Activated naive CD4-positive, alpha-beta T cell treated with anti-CD3 and anti-CD28 coated beads for 36 hours (primary cell): ENCODE data around the gene ABCB11. TPM values are rescaled to one million over a fixed set of nuclear protein-coding genes. Genes with fewer than 3 reads are reported as not detected.
"Not testable (repeated sequence)": the region's sequence is repeated elsewhere in the genome, so short reads cannot be mapped to it uniquely, and the experiment has no call there.

ENCODE experiments used
- CTCF ChIA-PET: fragments of 350-600 bp; sonication (Branson Sonifier 250); formaldehyde crosslinking; loops from one replicate; lab custom pipeline; 2021; ENCODE audit warnings: antibody characterized with exemption; lab: Charles Lee
- DNase-seq: peaks from one replicate; pipeline ENCODE4 v3.0.0-alpha.2; 2020
- H3K27ac Mint-ChIP-seq: one replicate; pipeline ENCODE4 v1.8.0; 2021; ENCODE audit warnings: mild to moderate bottlenecking, mixed read lengths
- H3K27me3 Mint-ChIP-seq: one replicate; pipeline ENCODE4 v1.8.0; 2021; ENCODE audit warnings: low read depth, mixed read lengths
- H3K36me3 Mint-ChIP-seq: one replicate; pipeline ENCODE4 v1.8.0; 2021; ENCODE audit warnings: low read depth, mixed read lengths
- H3K4me1 Mint-ChIP-seq: one replicate; pipeline ENCODE4 v1.8.0; 2021; ENCODE audit warnings: low read depth, mixed read lengths
- H3K4me3 Mint-ChIP-seq: one replicate; pipeline ENCODE4 v1.8.0; 2021; ENCODE audit warnings: mild to moderate bottlenecking, moderate library complexity, mixed read lengths
- H3K9me3 Mint-ChIP-seq: one replicate; pipeline ENCODE4 v1.8.0; 2021; ENCODE audit warnings: mixed read lengths
- intact Hi-C: fragments of 100-400 bp; cut with micrococcal nuclease; formaldehyde crosslinking; loops from one replicate; pipeline ENCODE4 v1.15.1; 2023
- total RNA-seq, 2 experiments: library from RNA; stranded (reverse); gene quantifications; one replicate each; pipeline ENCODE4 v1.2.3, GENCODE V29; 2021

Gene ABCB11
- total RNA-seq, 2 experiments from 2014 or later = not detected

- no peaks in the 10 kb centered on the region for H3K36me3 Mint-ChIP-seq
- CTCF ChIA-PET = no interaction called here
- H3K27me3 Mint-ChIP-seq = peaks cover 4% of the 10 kb centered on the region
- intact Hi-C loops = no loop called here
- no peak overlapping the region for H3K4me3 Mint-ChIP-seq
- DNase-seq = no peak
- H3K27ac Mint-ChIP-seq = no peak overlapping the region
- peaks cover 3% of the 10 kb centered on the region for H3K4me1 Mint-ChIP-seq
- no peaks in the 10 kb centered on the region for H3K9me3 Mint-ChIP-seq
Observed at GRCh38 chr2:169012812-169013627, 18.1 kb downstream of the ABCB11 start.

GRCh38 chr2:169012191-169012792, 18.8 kb downstream of the ABCB11 start:
- H3K9me3 Mint-ChIP-seq, H3K4me3 Mint-ChIP-seq, DNase-seq, H3K27ac Mint-ChIP-seq, CTCF ChIA-PET, H3K27me3 Mint-ChIP-seq, intact Hi-C loops, H3K36me3 Mint-ChIP-seq, H3K4me1 Mint-ChIP-seq: not testable (repeated sequence)

GRCh38 chr2:169011698-169012097, 19.4 kb downstream of the ABCB11 start:
- DNase-seq = no peak
- Mint-ChIP-seq H3K4me1 (peaks cover 7% of the 10 kb centered on the region), H3K27ac (no peak overlapping the region), H3K9me3 (no peaks in the 10 kb centered on the region), H3K36me3 (no peaks in the 10 kb centered on the region), H3K27me3 (peaks cover 4% of the 10 kb centered on the region), H3K4me3 (no peak overlapping the region)
- CTCF ChIA-PET = no interaction called here
- intact Hi-C loops = no loop called here

- peaks cover 2% of the 10 kb centered on the region for H3K27me3 Mint-ChIP-seq
- H3K27ac Mint-ChIP-seq = no peak overlapping the region
- H3K36me3 Mint-ChIP-seq = no peaks in the 10 kb centered on the region
- H3K9me3 Mint-ChIP-seq = no peaks in the 10 kb centered on the region
- intact Hi-C loops = no loop called here
- CTCF ChIA-PET = no interaction called here
- no peak overlapping the region for H3K4me3 Mint-ChIP-seq
- H3K4me1 Mint-ChIP-seq = peaks cover 7% of the 10 kb centered on the region
- DNase-seq = no peak
Observed at GRCh38 chr2:169010633-169011460, 20.3 kb downstream of the ABCB11 start.

GRCh38 chr2:169009865-169010579, 21.1 kb downstream of the ABCB11 start:
- Mint-ChIP-seq H3K36me3 (no peaks in the 10 kb centered on the region), H3K9me3 (no peaks in the 10 kb centered on the region)

GRCh38 chr2:169007941-169008340, 23.2 kb downstream of the ABCB11 start:
- intact Hi-C loops = no loop called here
- peaks cover 10% of the 10 kb centered on the region for H3K4me1 Mint-ChIP-seq
- CTCF ChIA-PET = no interaction called here
- DNase-seq = no peak
- no peak overlapping the region for H3K4me3 Mint-ChIP-seq
- no peaks in the 10 kb centered on the region for H3K9me3 Mint-ChIP-seq
- H3K36me3 Mint-ChIP-seq = no peaks in the 10 kb centered on the region
- H3K27ac Mint-ChIP-seq = no peak overlapping the region
- H3K27me3 Mint-ChIP-seq = no peaks in the 10 kb centered on the region

More at GRCh38 chr2:169009865-169010579, 21.1 kb downstream of the ABCB11 start:
- H3K27ac Mint-ChIP-seq = no peak overlapping the region
- CTCF ChIA-PET = interaction anchor here (1.1 kb wide), 1 partner anchor 61 kb away, joined by 3 read pairs; no protein-coding TSS in a partner anchor
- peaks cover 7% of the 10 kb centered on the region for H3K4me1 Mint-ChIP-seq
- DNase-seq = no peak
- no peaks in the 10 kb centered on the region for H3K27me3 Mint-ChIP-seq
- intact Hi-C loops = no loop called here
- H3K4me3 Mint-ChIP-seq = no peak overlapping the region

GRCh38 chr2:169007356-169007755, 23.8 kb downstream of the ABCB11 start:
- DNase-seq = no peak
- Mint-ChIP-seq H3K27me3 (no peaks in the 10 kb centered on the region), H3K4me1 (peaks cover 10% of the 10 kb centered on the region), H3K36me3 (no peaks in the 10 kb centered on the region), H3K27ac (no peak overlapping the region), H3K4me3 (no peak overlapping the region), H3K9me3 (no peaks in the 10 kb centered on the region)
- intact Hi-C loops = no loop called here
- CTCF ChIA-PET = no interaction called here

GRCh38 chr2:169006665-169007064, 24.5 kb downstream of the ABCB11 start:
- Mint-ChIP-seq H3K27ac (no peak overlapping the region), H3K4me1 (peaks cover 10% of the 10 kb centered on the region), H3K36me3 (no peaks in the 10 kb centered on the region), H3K27me3 (no peaks in the 10 kb centered on the region), H3K4me3 (no peak overlapping the region), H3K9me3 (no peaks in the 10 kb centered on the region)
- CTCF ChIA-PET = no interaction called here
- DNase-seq = no peak
- intact Hi-C loops = no loop called here

- H3K36me3 Mint-ChIP-seq = no peaks in the 10 kb centered on the region
- no peak for DNase-seq
- H3K9me3 Mint-ChIP-seq = no peaks in the 10 kb centered on the region
- peaks cover 10% of the 10 kb centered on the region for H3K4me1 Mint-ChIP-seq
- intact Hi-C loops = no loop called here
- H3K27me3 Mint-ChIP-seq = no peaks in the 10 kb centered on the region
- H3K27ac Mint-ChIP-seq = no peak overlapping the region
- CTCF ChIA-PET = no interaction called here
- no peak overlapping the region for H3K4me3 Mint-ChIP-seq
Observed at GRCh38 chr2:169005994-169006393, 25.1 kb downstream of the ABCB11 start.

GRCh38 chr2:169005080-169005598, 26.0 kb downstream of the ABCB11 start:
- no peaks in the 10 kb centered on the region for H3K9me3 Mint-ChIP-seq
- intact Hi-C loops = no loop called here

GRCh38 chr2:169002161-169002738, 28.9 kb downstream of the ABCB11 start:
- H3K27ac Mint-ChIP-seq = no peak overlapping the region
- DNase-seq = no peak
- H3K4me1 Mint-ChIP-seq = peaks cover 3% of the 10 kb centered on the region
- H3K27me3 Mint-ChIP-seq = no peaks in the 10 kb centered on the region
- H3K4me3 Mint-ChIP-seq = no peak overlapping the region
- CTCF ChIA-PET = no interaction called here
- intact Hi-C loops = no loop called here
- no peaks in the 10 kb centered on the region for H3K36me3 Mint-ChIP-seq
- no peaks in the 10 kb centered on the region for H3K9me3 Mint-ChIP-seq

More at GRCh38 chr2:169005080-169005598, 26.0 kb downstream of the ABCB11 start:
- H3K27ac Mint-ChIP-seq = no peak overlapping the region
- CTCF ChIA-PET = interaction anchor here (0.6 kb wide), 1 partner anchor 97 kb away, joined by 4 read pairs; no protein-coding TSS in a partner anchor
- no peak for DNase-seq
- H3K27me3 Mint-ChIP-seq = no peaks in the 10 kb centered on the region
- H3K4me3 Mint-ChIP-seq = no peak overlapping the region
- H3K4me1 Mint-ChIP-seq = peaks cover 10% of the 10 kb centered on the region
- no peaks in the 10 kb centered on the region for H3K36me3 Mint-ChIP-seq
